IPS-NIHi7 (cell line): ENCODE results near the gene MEIS1.

Experiments used
- DNase-seq: peaks from one replicate; pipeline ENCODE4 v3.0.0; 2012; ENCODE audit warnings: mixed read lengths; ENCODE audit errors: extremely low spot score

Gene MEIS1

GRCh38 chr2:66566726-66567399 is 131.9 kb downstream of the MEIS1 start:
- DNase-seq, result no peak

GRCh38 chr2:66567729-66568128 is 132.8 kb downstream of the MEIS1 start:
- DNase-seq, result no peak

DNA sequence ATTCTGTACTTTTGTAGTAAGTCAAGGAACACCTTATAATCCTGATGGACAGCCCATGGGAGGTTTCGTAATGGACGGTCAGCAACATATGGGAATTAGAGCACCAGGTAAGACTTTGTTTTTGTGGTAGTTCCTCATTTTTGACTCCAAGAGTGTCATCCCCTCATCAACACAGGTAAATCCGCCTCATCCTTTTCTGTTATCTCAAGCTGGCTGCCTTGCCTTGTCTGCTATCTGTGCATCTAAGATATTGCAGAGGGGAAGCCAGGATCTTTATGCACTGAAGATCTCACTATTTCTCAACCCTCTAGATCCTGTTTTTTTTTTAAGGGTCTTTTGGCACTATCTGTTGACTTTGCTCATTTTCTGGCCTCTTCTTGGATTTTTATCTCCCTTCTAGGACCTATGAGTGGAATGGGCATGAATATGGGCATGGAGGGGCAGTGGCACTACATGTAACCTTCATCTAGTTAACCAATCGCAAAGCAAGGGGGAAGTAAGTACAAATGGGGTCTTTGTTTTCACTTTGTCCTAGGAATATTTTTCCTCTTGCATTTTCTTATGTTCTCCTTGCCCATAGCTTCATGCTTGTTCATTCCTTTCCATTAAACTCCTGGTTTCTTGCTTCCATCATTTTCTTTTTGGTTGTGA is 133.8 kb downstream of the MEIS1 start:
- no peak for DNase-seq

- no peak for DNase-seq
Observed at GRCh38 chr2:66569321-66569851, 134.5 kb downstream of the MEIS1 start.

DNA sequence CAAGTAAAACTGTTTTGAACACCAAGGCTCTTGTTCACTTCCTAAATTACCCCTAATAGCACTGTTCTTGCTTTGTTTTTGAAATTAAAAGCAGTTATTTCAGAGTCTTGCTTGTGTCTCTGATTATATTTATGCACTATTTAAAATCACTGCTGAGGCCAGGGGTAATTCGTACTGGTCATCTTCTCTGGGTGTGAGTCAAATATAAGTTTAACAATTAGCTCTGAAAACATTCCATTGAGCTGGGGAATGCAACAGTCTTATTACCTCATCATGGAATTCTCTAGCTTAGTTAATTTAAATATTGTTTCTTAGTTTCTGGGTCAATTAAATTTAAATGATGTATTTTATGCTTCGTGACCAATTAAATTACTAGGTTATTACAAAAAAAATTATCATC is 135.0 kb downstream of the MEIS1 start:
- no peak for DNase-seq

- no peak for DNase-seq
Observed at GRCh38 chr2:66570471-66570870, 135.5 kb downstream of the MEIS1 start.

DNA sequence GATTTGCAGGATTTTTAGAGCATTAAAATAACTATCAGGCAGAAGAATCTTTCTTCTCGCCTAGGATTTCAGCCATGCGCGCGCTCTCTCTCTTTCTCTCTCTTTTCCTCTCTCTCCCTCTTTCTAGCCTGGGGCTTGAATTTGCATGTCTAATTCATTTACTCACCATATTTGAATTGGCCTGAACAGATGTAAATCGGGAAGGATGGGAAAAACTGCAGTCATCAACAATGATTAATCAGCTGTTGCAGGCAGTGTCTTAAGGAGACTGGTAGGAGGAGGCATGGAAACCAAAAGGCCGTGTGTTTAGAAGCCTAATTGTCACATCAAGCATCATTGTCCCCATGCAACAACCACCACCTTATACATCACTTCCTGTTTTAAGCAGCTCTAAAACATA is 137.0 kb downstream of the MEIS1 start:
- no peak for DNase-seq

DNA sequence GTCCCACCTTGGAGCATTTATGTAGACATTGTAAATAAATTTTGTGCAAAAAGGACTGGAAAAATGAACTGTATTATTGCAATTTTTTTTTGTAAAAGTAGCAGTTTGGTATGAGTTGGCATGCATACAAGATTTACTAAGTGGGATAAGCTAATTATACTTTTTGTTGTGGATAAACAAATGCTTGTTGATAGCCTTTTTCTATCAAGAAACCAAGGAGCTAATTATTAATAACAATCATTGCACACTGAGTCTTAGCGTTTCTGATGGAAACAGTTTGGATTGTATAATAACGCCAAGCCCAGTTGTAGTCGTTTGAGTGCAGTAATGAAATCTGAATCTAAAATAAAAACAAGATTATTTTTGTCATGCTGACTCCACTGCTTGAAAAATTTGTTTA is 137.5 kb downstream of the MEIS1 start:
- no peak for DNase-seq

DNA sequence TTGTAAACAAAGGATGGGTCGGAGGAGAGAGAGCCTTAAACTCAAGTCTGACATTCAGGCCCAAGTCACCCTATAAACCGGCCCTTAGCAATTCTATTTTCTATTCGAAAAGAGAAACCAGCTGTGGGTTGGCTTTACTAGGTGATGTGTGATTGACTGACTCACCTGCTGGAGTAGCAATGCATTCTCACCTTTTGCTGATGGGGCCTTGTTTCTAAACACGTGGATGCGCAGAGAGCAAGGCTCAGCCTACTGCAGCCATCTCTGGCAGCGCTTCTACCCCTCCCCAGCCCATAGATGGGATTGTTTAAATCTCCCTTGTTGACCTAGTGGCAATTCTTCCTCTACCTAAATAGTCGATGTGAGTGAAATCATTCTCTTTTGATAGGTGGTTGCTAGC is 138.5 kb downstream of the MEIS1 start:
- DNase-seq, result peak; percentile 65

GRCh38 chr2:66573821-66574233 is 138.9 kb downstream of the MEIS1 start:
- DNase-seq, result no peak

GRCh38 chr2:66574701-66575624 is 140.0 kb downstream of the MEIS1 start:
- peak; percentile 70 for DNase-seq

- DNase-seq, result no peak
Observed at GRCh38 chr2:66575625-66576310, 140.8 kb downstream of the MEIS1 start.

- no peak for DNase-seq
Observed at GRCh38 chr2:66576311-66576560, 141.3 kb downstream of the MEIS1 start.

- DNase-seq, result no peak
Observed at GRCh38 chr2:66576561-66577320, 141.8 kb downstream of the MEIS1 start.

GRCh38 chr2:66577321-66578053 is 142.6 kb downstream of the MEIS1 start:
- no peak for DNase-seq

DNA sequence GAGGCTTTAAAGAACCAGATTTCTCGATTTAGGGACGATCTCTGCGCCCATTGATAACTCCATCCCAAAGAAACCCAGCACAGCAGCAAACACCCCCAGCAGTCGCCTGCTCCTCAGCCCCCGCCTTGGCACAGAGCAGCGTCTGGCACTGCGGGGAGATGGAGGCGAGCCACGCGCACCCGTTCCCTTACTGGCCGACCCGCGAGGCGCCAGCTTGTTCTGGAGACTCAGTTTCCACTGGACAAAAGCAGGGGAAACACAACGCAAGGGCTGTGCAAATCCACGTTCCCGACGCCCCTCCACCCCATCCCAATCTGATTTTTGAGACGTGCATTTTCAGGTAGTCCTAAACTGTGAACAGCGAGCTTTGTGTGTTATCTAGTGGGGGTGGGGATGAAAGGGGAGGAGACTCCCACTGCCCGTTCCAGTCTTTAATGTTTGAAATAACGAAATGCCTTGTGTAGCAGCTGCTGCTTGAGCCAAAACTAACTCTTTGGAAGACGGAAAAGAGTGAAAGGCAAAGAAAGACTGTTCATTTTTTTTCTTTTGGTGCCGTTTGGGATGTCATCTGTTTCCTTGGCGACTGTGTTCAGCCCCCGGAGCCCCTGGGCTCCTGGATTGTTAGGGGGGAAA is 143.2 kb downstream of the MEIS1 start:
- no peak for DNase-seq

DNA sequence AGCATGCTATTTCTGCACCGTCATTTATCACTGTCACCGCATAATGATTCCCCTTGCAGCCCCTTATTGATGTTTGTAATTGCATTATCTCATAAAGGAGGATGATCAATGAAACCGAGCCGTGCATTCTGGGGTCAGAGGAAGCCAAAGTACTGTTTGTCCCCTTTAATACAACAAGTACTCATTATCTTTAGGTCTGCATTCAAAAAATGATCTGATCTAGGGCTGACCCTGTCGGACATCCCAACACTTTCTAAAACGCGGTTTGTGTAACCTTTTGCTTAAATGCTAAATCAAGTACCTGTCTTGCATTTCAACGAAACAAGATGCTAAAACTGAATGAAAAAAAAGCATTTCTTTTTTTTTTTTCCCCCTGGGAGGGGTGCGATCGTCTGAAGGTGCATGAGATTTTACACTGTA is 143.8 kb downstream of the MEIS1 start:
- no peak for DNase-seq

DNA sequence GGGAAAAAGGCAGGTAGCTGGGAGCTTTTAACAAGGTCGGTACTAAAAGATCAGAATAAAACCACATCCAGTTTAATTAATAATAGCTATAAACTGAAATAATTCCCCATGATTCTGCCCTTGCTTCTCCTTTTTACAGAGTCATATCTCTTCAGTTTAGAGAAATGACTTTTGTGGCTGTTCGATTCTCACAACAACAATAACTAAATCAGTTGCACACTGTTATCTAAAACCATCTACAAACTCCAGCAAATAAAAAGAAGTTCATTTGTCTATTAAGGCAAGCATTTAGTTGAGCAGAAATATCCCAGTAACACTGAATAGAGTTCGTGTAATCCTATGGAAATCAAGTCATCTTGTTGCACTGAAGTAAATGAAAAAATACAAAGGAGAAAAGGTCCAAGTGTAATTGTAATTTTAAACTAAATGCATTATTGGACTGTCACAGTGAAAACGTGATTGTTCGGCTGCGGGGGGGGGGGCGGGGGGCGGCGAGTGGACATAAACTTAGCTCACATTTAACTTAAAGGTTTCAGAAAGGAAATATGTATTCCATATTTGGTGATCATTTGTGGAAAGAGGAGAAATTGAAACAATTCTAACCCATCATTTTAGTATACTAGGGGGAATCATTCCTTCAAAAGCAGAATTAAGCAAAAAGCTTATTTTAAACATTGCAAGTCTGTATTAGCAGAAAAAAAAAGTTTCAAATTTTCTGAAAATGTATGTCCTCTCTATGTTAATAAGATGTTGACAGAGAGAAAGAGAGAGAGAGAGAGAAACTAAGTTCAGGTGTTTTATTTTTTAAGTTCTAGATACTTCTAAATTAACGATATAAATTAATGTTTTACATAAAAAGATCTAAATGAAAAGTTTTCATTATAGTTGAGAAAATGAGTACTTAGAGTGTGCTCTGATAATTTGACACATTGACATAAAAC is 144.5 kb downstream of the MEIS1 start:
- DNase-seq, result no peak
